ENCODE measurements around the gene RAD50.
A peak's percentile ranks its signal among the peaks of the same experiment; 100 is the strongest.
"Not testable (repeated sequence)": the region's sequence is repeated elsewhere in the genome, so short reads cannot be mapped to it uniquely, and the experiment has no call there.

RAD50 gene

GRCh38 chr5:132557478-132558172 lies 848 bp downstream of the RAD50 start:
- peak; percentile 0 for DNase-seq

DNA sequence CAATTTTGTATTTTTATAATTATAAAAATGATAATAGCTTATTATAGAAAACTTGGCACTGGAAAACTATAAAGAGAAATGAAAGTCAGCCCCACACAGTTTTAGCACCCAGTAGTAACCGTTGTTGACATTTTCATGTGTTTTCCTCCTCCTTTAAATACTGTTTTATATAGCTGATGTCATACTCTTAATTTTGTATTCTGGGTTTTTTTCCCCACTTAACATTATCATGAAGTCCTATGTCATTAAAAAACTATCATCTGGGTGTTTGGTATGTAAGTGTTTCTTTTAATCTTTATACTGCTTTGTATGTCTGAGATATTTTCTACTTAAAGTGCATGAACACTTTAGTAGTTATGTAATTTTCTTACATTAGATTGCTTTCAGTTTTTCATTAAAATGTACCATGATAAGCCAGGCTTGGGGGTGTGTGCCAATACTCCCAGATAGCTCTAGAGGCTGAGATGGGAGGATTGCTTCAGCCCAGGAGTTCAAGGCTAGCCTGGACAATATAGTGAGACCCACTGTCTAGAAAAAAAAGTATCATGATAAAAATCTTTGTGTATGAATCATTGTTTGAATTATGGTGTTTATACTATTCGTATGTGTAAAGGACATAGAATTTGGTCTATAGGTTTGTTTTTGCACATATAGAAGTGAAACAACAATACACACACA lies 2.7 kb downstream of the RAD50 start:
- DNase-seq, result no peak

DNA sequence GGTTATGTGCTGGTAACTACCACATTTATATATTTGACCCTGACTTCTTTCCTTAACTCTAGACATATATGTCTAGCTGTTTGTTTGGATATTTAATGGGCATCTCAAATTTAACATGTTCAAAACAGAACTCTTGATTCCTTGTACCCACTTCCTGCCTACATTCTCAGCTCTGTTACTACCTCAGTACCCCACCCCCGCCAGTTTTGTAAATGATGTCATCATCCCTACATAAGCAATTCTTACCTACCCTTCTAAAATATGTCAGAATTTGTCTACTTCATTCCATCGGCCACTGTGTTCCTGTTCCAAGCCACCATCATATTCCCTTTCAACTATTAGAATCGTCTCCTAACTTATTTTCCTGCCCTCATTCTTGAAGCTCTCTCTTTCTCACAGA lies 4.8 kb downstream of the RAD50 start:
- no peak for DNase-seq

DNA sequence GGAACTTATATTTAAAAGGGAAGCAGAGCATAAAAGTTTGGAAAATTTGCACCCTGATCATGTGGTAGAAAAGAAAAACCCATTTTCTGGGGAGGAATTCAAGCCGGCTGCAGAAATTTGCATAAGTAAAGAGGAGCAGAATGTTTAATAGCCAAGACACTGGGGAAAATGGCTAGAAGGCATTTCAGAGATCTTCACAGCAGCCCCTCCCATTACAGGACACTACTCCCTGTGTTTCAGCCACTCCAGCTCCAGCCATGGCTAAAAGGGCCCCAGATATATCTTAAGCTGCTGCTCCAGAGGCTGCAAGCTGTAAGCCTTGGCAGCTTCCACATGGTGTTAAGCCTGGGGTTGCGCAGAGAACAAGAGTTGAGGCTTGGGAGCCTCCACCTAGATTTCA lies 7.8 kb downstream of the RAD50 start:
- DNase-seq, result not testable (repeated sequence)

DNA sequence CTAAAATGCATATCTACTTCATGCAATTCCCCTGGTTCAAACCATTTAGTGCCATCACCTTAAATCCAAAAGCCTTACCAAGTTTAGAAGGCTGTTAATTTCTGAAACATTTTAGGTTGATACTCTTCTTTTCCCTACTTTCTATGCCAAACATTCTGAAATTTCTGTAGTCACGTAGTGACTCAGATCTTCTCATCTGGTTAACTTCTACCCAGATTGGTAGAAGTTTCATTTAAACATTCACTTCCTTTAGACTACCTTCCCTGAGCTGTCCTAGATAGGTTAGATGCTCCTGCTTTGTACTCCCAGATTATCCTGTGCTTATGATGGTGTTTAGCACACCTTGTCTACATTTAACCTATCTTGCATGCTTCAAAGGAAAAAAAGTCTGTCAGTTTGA lies 9.9 kb downstream of the RAD50 start:
- no peak for DNase-seq

DNA sequence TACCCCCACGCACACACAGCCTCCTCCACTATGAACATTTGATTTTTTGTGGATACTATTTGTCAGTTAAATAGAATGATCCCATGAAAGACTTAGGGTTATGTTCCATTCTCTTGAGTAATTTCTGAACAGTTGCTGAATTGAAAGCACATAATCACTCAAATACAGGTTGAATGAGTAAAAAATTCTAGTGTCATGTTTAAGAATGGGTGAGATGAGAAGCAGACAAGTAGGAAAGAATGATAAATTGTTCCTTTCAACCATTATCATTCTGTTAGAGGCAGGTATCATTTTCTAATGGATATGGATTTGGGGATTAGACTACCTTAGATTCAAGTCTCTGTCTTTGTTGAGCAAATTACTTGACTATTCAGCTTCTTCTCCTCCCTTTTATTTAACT lies 19.3 kb downstream of the RAD50 start:
- no peak for DNase-seq

DNA sequence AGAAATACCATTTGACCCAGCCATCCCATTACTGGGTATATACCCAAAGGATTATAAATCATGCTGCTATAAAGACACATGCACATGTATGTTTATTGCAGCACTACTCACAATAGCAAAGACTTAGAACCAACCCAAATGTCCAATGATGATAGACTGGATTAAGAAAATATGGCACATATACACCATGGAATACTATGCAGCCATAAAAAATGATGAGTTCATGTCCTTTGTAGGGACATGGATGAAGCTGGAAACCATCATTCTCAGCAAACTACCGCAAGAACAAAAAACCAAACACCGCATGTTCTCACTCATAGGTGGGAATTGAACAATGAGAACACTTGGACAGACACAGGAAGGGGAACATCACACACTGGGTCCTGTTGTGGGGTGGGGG lies 27.8 kb downstream of the RAD50 start:
- DNase-seq, result not testable (repeated sequence)

DNA sequence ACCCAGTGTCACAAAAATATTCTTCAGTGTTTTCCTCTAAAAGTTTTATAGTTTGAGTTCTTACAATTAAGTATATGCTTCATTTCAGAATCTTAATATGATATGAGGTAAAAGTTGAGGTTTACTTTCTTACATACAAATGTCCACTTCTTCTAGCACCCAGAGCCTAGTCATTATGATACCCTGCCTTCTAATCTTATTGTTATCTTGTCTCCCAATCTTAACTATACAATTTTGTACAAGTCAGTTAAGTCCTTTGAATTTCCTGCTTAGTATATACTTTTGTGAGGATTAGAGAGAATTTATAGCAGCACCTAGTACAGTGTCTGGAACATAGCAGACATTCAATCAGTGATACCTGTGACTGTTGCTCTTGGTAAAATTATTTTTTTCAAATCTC lies 29.3 kb downstream of the RAD50 start:
- DNase-seq, result no peak

- DNase-seq, result no peak
These were observed 32.7 kb downstream of the RAD50 start for GRCh38 chr5:132589467-132589866.

DNA sequence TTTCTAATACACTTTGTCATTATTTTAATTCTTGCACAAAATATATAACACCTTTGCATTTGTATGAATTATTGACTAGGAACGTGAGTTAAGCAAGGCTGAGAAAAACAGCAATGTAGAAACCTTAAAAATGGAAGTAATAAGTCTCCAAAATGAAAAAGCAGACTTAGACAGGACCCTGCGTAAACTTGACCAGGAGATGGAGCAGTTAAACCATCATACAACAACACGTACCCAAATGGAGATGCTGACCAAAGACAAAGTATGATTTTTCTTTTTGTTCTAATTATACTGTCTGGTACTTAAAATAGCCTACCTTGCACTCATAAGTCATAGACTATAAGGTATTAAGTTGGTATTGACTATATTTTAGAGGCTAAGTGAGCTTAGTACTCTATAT lies 34.4 kb downstream of the RAD50 start:
- DNase-seq, result no peak

GRCh38 chr5:132592521-132592920 lies 35.7 kb downstream of the RAD50 start:
- no peak for DNase-seq

- no peak for DNase-seq
These were observed 37.4 kb downstream of the RAD50 start for GRCh38 chr5:132594170-132594569.

DNA sequence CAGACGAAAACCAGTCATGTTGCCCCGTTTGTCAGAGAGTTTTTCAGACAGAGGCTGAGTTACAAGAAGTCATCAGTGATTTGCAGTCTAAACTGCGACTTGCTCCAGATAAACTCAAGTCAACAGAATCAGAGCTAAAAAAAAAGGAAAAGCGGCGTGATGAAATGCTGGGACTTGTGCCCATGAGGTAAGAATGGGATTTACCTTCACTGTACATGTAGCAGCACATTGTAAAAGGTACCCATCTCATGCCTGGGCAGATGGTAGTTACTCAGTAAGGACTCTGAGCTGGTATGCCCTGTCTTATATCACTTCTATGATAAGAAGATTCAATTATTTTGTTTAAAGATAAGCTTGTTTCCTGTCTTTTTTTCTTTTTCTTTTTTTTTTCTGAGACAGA lies 38.8 kb downstream of the RAD50 start:
- DNase-seq, result no peak

DNA sequence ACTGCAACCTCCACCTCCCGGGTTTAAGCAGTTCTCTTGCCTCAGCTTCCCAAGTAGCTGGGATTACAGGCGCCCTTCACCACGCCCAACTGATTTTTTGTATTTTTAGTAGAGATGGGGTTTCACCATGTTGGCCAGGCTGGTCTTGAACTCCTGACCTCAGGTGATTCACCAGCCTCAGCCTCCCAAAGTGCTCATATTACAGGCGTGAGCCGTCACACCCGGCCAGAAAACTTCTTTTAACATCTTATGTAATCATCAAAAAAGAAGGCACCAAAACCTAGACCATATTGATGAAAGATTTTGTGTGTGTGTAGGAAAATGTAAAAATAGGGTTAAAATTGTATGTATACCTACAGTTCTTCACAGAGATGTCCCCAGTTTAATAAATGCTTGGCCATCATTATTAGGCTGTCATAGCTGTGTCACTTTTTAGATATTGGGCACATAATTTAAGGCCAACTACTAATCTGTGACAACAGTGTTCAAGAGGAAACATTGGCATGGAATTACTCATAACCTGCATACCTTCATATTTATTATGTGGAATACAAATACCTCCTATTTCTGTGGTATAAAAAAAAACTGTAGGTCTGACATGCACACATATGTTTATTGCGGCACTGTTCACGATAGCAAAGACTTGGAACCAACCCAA lies 44.4 kb downstream of the RAD50 start:
- DNase-seq, result no peak

DNA sequence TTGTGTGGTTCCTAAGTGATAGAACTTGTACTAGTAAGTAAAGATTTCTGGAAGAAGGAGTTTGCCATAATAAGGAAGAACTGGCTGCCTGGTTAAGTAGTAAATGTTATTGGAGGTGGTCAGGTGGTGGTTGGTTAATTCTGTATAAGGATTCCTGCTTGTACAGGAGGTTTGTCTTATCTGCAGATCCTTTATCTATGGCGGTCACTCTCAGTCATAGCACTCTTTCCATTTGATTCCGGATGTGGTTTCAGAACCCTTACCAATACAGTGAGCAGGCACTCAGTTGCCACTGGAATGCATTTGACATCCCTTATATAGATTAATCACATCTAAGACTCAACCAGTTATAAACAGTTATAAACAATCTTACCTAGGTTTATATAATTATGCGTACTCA lies 50.3 kb downstream of the RAD50 start:
- DNase-seq, result no peak

GRCh38 chr5:132608107-132608506 lies 51.3 kb downstream of the RAD50 start:
- no peak for DNase-seq

GRCh38 chr5:132611965-132612364 lies 55.2 kb downstream of the RAD50 start:
- no peak for DNase-seq

GRCh38 chr5:132612846-132613245 lies 56.1 kb downstream of the RAD50 start:
- no peak for DNase-seq

- DNase-seq, result no peak
These were observed 64.9 kb downstream of the RAD50 start for GRCh38 chr5:132621699-132622098.

DNA sequence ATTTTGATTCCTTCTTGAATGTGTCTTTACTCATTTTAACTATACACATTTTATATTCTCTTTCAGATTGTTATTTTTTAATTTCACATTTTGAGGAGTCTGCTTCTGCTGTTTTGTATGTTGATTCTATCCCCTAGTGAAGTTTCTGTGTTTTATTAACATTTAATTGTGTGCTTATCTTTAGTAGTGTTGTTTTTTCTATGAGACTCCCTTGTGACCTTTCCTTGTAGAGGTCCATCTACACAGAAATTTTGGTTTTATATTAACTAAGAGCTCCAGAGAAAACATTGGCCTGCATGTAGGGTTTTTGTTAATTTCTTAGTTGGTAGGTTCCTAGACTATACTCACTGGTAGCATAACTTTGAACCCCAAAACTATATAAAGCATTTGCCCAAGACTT lies 65.8 kb downstream of the RAD50 start:
- DNase-seq, result no peak

- DNase-seq, result no peak
These were observed 70.7 kb downstream of the RAD50 start for GRCh38 chr5:132627470-132627869.

- no peak for DNase-seq
These were observed 72.0 kb downstream of the RAD50 start for GRCh38 chr5:132628814-132629213.

DNA sequence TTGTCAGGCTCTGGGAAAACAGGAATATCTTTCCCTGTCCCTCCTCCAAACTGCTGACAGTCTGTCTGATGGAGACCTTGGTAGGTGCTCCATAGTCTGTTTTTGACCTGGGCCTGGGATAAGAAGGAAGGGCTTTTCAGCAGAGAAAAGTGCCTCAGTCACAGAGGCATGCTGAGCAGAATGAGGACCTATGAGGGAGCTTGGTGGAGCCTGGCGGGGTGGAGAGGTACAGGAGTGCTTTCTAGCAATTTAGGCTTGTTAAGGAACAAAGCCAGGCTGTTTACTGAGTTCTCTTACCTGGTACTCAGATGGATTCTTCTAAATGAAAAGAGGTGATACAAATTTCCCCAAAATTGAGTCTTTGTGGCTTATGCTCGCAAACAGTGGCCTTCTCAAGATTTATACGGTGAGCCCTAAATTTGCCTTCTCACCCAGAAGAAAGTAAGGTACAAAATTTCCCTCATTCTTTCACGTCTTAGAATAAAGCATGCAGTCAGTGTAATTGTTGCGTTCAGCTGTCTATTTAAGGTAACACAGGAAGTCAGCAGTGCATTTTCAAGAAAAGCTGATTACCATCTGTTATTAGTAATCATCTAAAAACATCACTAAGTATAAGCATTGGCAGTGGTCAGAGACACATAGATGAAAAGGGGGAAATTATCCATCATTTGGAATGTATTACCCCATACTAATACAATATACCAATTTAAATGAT lies 72.6 kb downstream of the RAD50 start:
- no peak for DNase-seq

DNA sequence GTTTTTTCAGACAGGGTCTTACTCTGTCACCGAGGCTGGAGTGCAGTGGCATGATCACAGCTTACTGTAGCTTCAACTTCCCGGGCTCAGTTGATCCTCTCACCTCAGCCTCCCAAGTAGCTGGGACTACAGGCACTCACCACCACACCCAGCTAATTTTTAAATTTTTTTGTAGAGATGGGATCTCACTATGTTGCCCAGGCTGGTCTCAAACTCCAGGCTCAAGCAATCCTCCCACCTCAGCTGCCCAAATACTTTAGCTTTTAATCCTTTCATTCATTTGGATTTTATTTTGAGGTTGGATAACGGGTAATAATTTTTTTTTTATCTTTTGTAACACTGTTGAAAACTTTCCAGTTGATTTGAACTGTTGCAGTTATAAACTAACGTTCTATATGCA lies 76.8 kb downstream of the RAD50 start:
- not testable (repeated sequence) for DNase-seq
